ENCODE results near the gene CEP162. TPM values are rescaled to one million over a fixed set of nuclear protein-coding genes. Genes with fewer than 3 reads are reported as not detected.
"Not testable (repeated sequence)": the region's sequence is repeated elsewhere in the genome, so short reads cannot be mapped to it uniquely, and the experiment has no call there.

The CEP162 gene
- total RNA-seq, 1 donor from 2014 or later = 11.0 TPM

DNA sequence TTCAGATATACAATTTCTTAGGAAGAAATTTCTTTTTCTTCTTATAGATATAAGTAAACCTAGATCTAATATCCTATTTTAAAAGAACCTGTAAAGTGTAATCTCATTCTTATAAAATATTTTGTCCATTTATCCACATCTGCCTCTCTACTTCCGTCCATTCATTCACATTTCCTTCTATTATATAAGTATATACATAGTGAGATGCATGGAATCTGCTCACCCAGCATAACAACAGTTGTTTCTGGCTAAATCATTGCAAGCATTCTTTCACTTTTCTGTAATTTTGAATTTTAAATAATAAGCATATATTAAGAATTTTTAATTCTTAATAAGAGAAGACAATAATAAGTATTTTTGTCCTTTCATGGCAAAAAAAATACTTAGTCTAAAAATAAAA, 45.4 kb downstream of the CEP162 start:
- Histone ChIP-seq H3K36me3 (peaks cover 3% of the 10 kb centered on the region), H3K4me1 (no peaks in the 10 kb centered on the region), H3K4me3 (no peak overlapping the region), H3K27ac (no peak overlapping the region), H3K27me3 (no peaks in the 10 kb centered on the region), H3K9me3 (no peaks in the 10 kb centered on the region)
- no peak for TF ChIP-seq CTCF (IDR thresholded peaks at IDR 0.05)
- DNase-seq = no peak
- ATAC-seq = no peak
- intact Hi-C loops (cut with DNase I) = no loop called here

GRCh38 chr6:84177241-84177640, 50.2 kb downstream of the CEP162 start:
- Histone ChIP-seq H3K4me1 (no peaks in the 10 kb centered on the region), H3K4me3 (no peak overlapping the region), H3K36me3 (peaks cover 17% of the 10 kb centered on the region), H3K9me3 (no peaks in the 10 kb centered on the region), H3K27me3 (no peaks in the 10 kb centered on the region), H3K27ac (no peak overlapping the region)
- TF ChIP-seq CTCF (IDR thresholded peaks at IDR 0.05) = no peak
- ATAC-seq (no peak), DNase-seq (no peak)
- intact Hi-C loops (cut with DNase I) = no loop called here

GRCh38 chr6:84172574-84172973, 54.9 kb downstream of the CEP162 start:
- intact Hi-C loops (cut with DNase I) = no loop called here
- no peak for TF ChIP-seq CTCF (IDR thresholded peaks at IDR 0.05)

GRCh38 chr6:84172080-84172479, 55.4 kb downstream of the CEP162 start:
- Histone ChIP-seq H3K36me3 (peaks cover 32% of the 10 kb centered on the region), H3K4me3 (no peak overlapping the region), H3K27me3 (no peaks in the 10 kb centered on the region), H3K4me1 (no peaks in the 10 kb centered on the region), H3K9me3 (no peaks in the 10 kb centered on the region), H3K27ac (no peak overlapping the region)
- intact Hi-C loops (cut with DNase I) = no loop called here
- ATAC-seq (no peak), DNase-seq (no peak)
- TF ChIP-seq CTCF (IDR thresholded peaks at IDR 0.05) = no peak

More at GRCh38 chr6:84172574-84172973, 54.9 kb downstream of the CEP162 start:
- peaks cover 32% of the 10 kb centered on the region for H3K36me3 ChIP-seq
- no peaks in the 10 kb centered on the region for H3K9me3 ChIP-seq
- no peak overlapping the region for H3K4me3 ChIP-seq
- ATAC-seq = no peak
- H3K27ac ChIP-seq = no peak overlapping the region
- no peaks in the 10 kb centered on the region for H3K27me3 ChIP-seq
- no peaks in the 10 kb centered on the region for H3K4me1 ChIP-seq
- DNase-seq = no peak

- Histone ChIP-seq H3K9me3 (no peaks in the 10 kb centered on the region), H3K4me1 (no peaks in the 10 kb centered on the region), H3K4me3 (no peak overlapping the region), H3K36me3 (peaks cover 15% of the 10 kb centered on the region), H3K27me3 (no peaks in the 10 kb centered on the region), H3K27ac (no peak overlapping the region)
- intact Hi-C loops (cut with DNase I) = no loop called here
- no peak for TF ChIP-seq CTCF (IDR thresholded peaks at IDR 0.05)
- no peak for ATAC-seq
- DNase-seq = no peak
These were observed 60.0 kb downstream of the CEP162 start for GRCh38 chr6:84167457-84167856.

GRCh38 chr6:84166395-84166794, 61.0 kb downstream of the CEP162 start:
- no peak for ATAC-seq
- DNase-seq = no peak
- H3K27me3 ChIP-seq = no peaks in the 10 kb centered on the region
- no peaks in the 10 kb centered on the region for H3K9me3 ChIP-seq
- H3K36me3 ChIP-seq = peaks cover 19% of the 10 kb centered on the region
- H3K4me3 ChIP-seq = no peak overlapping the region
- H3K27ac ChIP-seq = no peak overlapping the region
- TF ChIP-seq CTCF (IDR thresholded peaks at IDR 0.05) = no peak
- H3K4me1 ChIP-seq = no peaks in the 10 kb centered on the region
- intact Hi-C loops (cut with DNase I) = no loop called here

GRCh38 chr6:84164328-84164727, 63.1 kb downstream of the CEP162 start:
- intact Hi-C loops (cut with DNase I); H3K27ac ChIP-seq; H3K4me3 ChIP-seq; H3K4me1 ChIP-seq; H3K9me3 ChIP-seq; H3K27me3 ChIP-seq; ATAC-seq; DNase-seq: not testable (repeated sequence)
- H3K36me3 ChIP-seq = peaks cover 27% of the 10 kb centered on the region
